ENCODE data around the gene SRP68.

Gene SRP68

DNA sequence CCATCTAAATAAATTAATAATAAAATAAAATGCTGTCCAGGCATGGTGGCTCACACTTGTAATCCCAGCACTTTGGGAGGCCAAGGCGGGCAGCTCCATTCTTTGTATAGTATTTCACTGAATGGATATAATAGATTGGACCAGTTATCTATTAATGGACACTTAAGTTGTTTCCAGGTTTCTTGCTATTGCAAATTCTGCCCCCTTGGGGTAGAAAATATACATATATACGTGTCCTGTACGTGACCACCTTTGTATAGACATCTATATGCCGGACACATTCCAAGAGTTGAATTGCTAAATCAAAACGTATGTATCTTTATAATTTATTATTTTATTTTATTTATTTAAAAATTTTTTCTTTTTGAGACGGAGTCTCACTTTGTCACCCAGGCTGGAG lies 35.2 kb upstream of the SRP68 start:
- H3K27me3 ChIP-seq (ENCODE audit: insufficient read depth, low read length, poor library complexity, severe bottlenecking) = no peaks in the 10 kb centered on the region
- H4K20me1 ChIP-seq (ENCODE audit: insufficient read depth, low read length, poor library complexity, severe bottlenecking) = no peaks in the 10 kb centered on the region
- no peaks in the 10 kb centered on the region for H3K9me2 ChIP-seq (replicated peaks; ENCODE audit: low read depth, low read length)
- H3K36me3 ChIP-seq (ENCODE audit: insufficient read depth, low read length) = no peaks in the 10 kb centered on the region
- TF ChIP-seq EZH2phosphoT487 (IDR thresholded peaks at IDR 0.05; ENCODE audit: borderline replicate concordance) = no peak
- TF ChIP-seq, protein P1, sequence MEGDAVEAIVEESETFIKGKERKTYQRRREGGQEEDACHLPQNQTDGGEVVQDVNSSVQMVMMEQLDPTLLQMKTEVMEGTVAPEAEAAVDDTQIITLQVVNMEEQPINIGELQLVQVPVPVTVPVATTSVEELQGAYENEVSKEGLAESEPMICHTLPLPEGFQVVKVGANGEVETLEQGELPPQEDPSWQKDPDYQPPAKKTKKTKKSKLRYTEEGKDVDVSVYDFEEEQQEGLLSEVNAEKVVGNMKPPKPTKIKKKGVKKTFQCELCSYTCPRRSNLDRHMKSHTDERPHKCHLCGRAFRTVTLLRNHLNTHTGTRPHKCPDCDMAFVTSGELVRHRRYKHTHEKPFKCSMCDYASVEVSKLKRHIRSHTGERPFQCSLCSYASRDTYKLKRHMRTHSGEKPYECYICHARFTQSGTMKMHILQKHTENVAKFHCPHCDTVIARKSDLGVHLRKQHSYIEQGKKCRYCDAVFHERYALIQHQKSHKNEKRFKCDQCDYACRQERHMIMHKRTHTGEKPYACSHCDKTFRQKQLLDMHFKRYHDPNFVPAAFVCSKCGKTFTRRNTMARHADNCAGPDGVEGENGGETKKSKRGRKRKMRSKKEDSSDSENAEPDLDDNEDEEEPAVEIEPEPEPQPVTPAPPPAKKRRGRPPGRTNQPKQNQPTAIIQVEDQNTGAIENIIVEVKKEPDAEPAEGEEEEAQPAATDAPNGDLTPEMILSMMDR (conservative IDR thresholded peaks at IDR 0.05; ENCODE audit: low read length) = peak; percentile 55
- peaks cover 14% of the 10 kb centered on the region for H3K79me2 ChIP-seq (ENCODE audit: insufficient read depth, low read length)
- no peak overlapping the region for H2AFZ ChIP-seq (ENCODE audit: low read length)
- peaks cover 16% of the 10 kb centered on the region for H3K4me1 ChIP-seq (ENCODE audit: insufficient read depth, low read length, poor library complexity, severe bottlenecking)
- no peak overlapping the region for H3K9ac ChIP-seq (ENCODE audit: low read depth, low read length, poor library complexity, severe bottlenecking)
- no peak overlapping the region for H3K4me2 ChIP-seq (ENCODE audit: low read depth, low read length, poor library complexity, severe bottlenecking)
- H3K4me3 ChIP-seq (ENCODE audit: low read length, poor library complexity, severe bottlenecking) = no peak overlapping the region
- H3F3A ChIP-seq (ENCODE audit: low read depth) = no peaks in the 10 kb centered on the region
- no peaks in the 10 kb centered on the region for H3K9me3 ChIP-seq (ENCODE audit: insufficient read depth, low read depth, low read length)

- Histone ChIP-seq H3K36me3 (ENCODE audit: insufficient read depth, low read length) (no peaks in the 10 kb centered on the region; the same call in 1 of the 2 replicates), H3K9me3 (ENCODE audit: insufficient read depth, low read depth, low read length) (no peaks in the 10 kb centered on the region), H3K9ac (ENCODE audit: low read depth, low read length, poor library complexity, severe bottlenecking) (no peak overlapping the region), H3K9me2 (replicated peaks; ENCODE audit: low read depth, low read length) (no peaks in the 10 kb centered on the region), H2AFZ (ENCODE audit: low read length) (no peak overlapping the region), H3K4me1 (ENCODE audit: insufficient read depth, low read length, poor library complexity, severe bottlenecking) (peaks cover 15% of the 10 kb centered on the region), H3K4me3 (ENCODE audit: low read length, poor library complexity, severe bottlenecking) (no peak overlapping the region), H4K20me1 (ENCODE audit: insufficient read depth, low read length, poor library complexity, severe bottlenecking) (no peaks in the 10 kb centered on the region), H3K27me3 (ENCODE audit: insufficient read depth, low read length, poor library complexity, severe bottlenecking) (no peaks in the 10 kb centered on the region), H3F3A (ENCODE audit: low read depth) (no peaks in the 10 kb centered on the region), H3K4me2 (ENCODE audit: low read depth, low read length, poor library complexity, severe bottlenecking) (no peak overlapping the region), H3K79me2 (ENCODE audit: insufficient read depth, low read length) (peaks cover 23% of the 10 kb centered on the region)
- TF ChIP-seq, protein P1 (conservative IDR thresholded peaks at IDR 0.05; ENCODE audit: low read length) = no peak
- no peak for TF ChIP-seq EZH2phosphoT487 (IDR thresholded peaks at IDR 0.05; ENCODE audit: borderline replicate concordance)
These were observed 34.4 kb upstream of the SRP68 start for GRCh38 chr17:76106703-76107102.

GRCh38 chr17:76104896-76105231 lies 32.5 kb upstream of the SRP68 start:
- H3K9me2 ChIP-seq (replicated peaks; ENCODE audit: low read depth, low read length) = no peaks in the 10 kb centered on the region
- no peaks in the 10 kb centered on the region for H3K9me3 ChIP-seq (ENCODE audit: insufficient read depth, low read depth, low read length)
- no peak overlapping the region for H2AFZ ChIP-seq (ENCODE audit: low read length)
- H3K4me3 ChIP-seq (ENCODE audit: low read length, poor library complexity, severe bottlenecking) = peak overlapping the region; percentile 85
- peak overlapping the region; percentile 92 for H3K4me2 ChIP-seq (ENCODE audit: low read depth, low read length, poor library complexity, severe bottlenecking)
- H3K4me1 ChIP-seq (ENCODE audit: insufficient read depth, low read length, poor library complexity, severe bottlenecking) = peaks cover 15% of the 10 kb centered on the region
- H4K20me1 ChIP-seq (ENCODE audit: insufficient read depth, low read length, poor library complexity, severe bottlenecking) = no peaks in the 10 kb centered on the region
- H3K27me3 ChIP-seq (ENCODE audit: insufficient read depth, low read length, poor library complexity, severe bottlenecking) = no peaks in the 10 kb centered on the region
- peaks cover 3% of the 10 kb centered on the region; the same call in 1 of the 2 replicates for H3K36me3 ChIP-seq (ENCODE audit: insufficient read depth, low read length)
- H3K79me2 ChIP-seq (ENCODE audit: insufficient read depth, low read length) = peaks cover 27% of the 10 kb centered on the region
- H3F3A ChIP-seq (ENCODE audit: low read depth) = no peaks in the 10 kb centered on the region
- TF ChIP-seq EZH2phosphoT487 (IDR thresholded peaks at IDR 0.05; ENCODE audit: borderline replicate concordance) = no peak
- TF ChIP-seq, protein P1 (conservative IDR thresholded peaks at IDR 0.05; ENCODE audit: low read length) = no peak
- H3K9ac ChIP-seq (ENCODE audit: low read depth, low read length, poor library complexity, severe bottlenecking) = peak overlapping the region; percentile 88
